Stimulated activated naive CD8-positive, alpha-beta T cell treated with anti-CD3 and anti-CD28 coated beads, Interleukin-15, Interleukin-2, amounts not matched to agents 100 U/mL and 50 U/mL, for 24 hours (primary cell): Measurements from ENCODE around the gene GNAT2.
"Not testable (repeated sequence)": the region's sequence is repeated elsewhere in the genome, so short reads cannot be mapped to it uniquely, and the experiment has no call there.

Experiments used
- ATAC-seq: fragments of 150-1000 bp; cut with Tn5 transposase; one replicate; pipeline ENCODE4 v1.10.0; 2021
- DNase-seq: peaks from one replicate; pipeline ENCODE4 v3.0.0; 2021

The GNAT2 gene

DNA sequence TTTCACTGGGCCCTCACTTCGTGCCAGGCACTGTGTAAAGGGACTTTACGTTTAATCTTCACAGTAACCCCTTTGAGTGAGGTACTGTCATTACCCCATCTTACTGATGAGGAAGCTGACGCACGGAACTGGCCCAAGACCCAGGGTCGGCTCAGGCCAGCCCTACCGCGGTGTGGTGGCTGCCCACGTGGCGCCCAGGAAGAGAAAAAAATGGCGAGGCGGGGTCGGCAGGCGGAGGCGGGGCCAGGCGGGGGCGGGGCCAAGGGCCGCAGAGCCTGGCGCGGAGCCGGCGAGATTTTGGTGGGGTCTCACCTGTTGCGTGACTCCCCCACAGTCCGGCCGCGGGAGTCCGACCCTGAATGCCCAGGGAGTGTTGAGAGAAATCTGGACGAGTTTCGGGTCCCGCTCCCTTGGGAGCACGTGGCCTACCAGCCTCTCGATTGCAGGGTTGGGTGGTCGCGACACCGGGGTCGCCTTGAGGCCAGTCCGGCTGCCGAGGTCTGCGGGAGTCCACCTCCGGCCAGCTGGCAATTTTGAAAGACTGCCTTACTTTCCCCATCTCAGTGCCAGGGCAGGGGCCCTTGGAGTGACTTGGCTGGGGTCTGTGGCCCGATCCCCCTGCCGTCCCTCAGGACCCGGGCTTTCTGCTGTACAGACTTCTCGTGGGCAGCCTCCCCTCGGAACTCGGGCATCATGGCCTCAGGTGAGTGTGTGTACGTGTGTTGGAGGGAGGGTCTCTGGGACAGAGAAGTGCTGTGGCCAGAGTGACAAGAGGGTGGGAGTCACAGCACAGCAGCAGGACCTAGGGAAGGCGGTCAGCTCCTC is at the start of gene GNAT2, which contains the start of gene AMPD2:
Gene GNAT2 (minus strand): TSS at position 41 of the 825 bp plus-strand sequence. CDS start 6,746 bp downstream, outside the sequence.
Gene AMPD2 (plus strand): TSS at position 262 of the 825 bp plus-strand sequence. CDS start 1,339 bp downstream, outside the sequence.
- ATAC-seq (peak; percentile 42), DNase-seq (peak; percentile 86)

DNA sequence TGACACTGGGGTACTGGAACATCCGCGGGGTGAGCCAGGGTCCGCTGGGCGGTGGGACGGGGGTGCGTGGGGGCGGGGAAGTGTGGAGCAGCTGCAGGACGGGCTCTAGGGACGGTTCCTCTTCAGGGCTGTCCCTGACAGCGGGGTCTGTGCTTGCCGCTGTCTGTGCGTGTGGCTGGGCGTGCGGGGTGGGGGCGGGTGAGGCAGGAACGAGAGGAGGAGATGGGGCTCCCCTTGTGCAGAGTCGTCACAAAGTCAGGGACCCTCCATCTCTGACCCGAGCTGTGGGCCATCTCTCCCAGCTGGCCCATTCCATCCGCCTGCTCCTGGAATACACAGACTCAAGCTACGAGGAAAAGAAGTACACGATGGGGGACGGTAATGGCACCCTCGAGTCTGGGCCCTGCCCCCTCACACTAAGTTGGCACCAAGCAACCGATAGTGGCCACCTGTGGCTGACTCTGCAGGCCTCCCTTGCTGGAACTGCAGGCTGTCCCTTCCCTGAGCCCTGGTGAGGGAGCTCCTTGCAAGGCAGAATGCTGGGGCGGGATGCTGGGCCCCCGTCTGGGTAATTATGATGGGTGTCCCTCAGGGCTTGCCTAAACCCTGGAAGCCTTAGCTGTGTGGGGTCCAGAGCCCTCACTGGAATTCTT is 48.8 kb upstream of the GNAT2 start:
- no peak for DNase-seq
- peak; percentile 38 for ATAC-seq

DNA sequence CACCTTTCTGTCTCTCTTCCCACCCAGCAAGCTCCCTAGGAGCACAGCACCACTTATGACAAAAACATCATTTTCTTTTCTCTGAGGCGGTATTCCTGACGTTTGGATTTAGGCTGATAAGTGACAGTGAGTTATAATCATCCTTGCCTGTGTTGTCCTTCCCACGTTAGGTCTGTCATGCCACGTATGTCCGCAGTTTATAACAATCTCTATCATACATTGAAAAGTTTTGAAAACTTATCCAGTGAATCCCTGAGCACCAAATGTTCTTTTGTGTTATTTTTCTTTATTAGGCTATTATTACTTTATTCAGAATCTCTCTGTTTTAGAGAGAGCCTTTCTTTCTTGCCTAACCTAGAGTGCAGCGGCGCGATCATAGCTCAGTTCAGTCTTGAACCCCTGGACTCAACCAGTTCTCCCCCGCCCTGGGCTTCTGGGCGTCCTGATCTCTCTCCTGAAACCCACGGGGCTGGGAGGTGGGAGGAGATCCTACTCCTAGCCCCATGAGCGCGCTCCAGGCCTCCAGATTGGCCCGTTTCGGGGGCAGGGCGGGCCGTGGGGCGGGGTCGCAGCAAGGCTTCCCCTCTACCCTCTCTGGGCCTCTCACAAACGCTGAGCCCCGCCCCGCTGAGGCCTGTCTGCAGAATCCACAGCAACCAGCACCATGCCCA is 48.2 kb upstream of the GNAT2 start, which contains the start of gene GSTM2:
Gene GSTM2 (plus strand): TSS at position 606 of the 671 bp plus-strand sequence. CDS start 59 bp downstream, at position 665.
- ATAC-seq, result peak; percentile 100

DNA sequence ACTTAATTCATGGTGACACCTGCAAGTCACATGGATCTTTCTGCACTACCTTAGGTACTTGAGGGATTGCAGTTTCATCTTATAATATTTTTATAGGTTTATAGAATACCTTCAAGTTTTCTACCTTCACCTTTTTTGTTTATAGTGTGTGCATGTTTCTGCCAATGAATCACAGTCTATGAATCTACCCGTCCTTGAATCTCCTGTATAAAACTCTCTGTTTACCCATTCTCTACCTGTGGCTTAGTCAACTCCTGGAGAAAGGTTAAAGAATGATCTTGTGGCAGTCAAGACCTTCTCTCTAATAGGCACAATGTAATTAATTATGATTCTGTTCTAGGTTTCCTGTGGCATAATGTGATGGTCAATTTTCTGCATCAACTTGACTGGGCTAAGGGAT is 45.3 kb upstream of the GNAT2 start:
- DNase-seq (no peak), ATAC-seq (no peak)

More for the DNA sequence above, 48.2 kb upstream of the GNAT2 start, which contains the start of gene GSTM2:
- DNase-seq, result peak; percentile 89

GRCh38 chr1:109661391-109661790 is 42.0 kb upstream of the GNAT2 start:
- no peak for DNase-seq
- ATAC-seq, result no peak

- not testable (repeated sequence) for ATAC-seq
Observed at GRCh38 chr1:109660691-109661026, 41.2 kb upstream of the GNAT2 start.

GRCh38 chr1:109659997-109660690 is 40.7 kb upstream of the GNAT2 start:
- ATAC-seq, result no peak
- no peak for DNase-seq

More at GRCh38 chr1:109660691-109661026, 41.2 kb upstream of the GNAT2 start:
- DNase-seq, result not testable (repeated sequence)

DNA sequence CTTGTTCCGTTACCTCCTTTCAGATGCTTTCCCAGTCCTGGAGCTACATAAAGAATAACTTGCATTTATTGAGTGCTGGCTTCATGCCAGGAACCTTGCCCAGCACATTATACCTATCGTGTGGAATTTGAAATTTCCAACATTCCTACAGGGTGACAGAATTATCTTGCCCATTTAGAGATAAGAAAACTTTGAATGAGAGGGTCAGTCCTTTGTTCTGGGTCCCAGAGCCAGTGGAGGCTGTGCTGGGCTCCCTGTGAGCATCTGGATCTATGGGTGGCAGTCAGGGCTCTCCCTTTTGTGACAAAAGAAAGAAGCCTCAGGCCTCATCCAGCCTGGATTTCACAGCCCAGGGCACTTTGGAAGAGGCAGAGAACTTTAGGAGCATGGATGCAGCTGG is 39.7 kb upstream of the GNAT2 start:
- ATAC-seq (no peak), DNase-seq (no peak)

- DNase-seq (no peak), ATAC-seq (no peak)
Observed at GRCh38 chr1:109658533-109659042, 39.2 kb upstream of the GNAT2 start.

DNA sequence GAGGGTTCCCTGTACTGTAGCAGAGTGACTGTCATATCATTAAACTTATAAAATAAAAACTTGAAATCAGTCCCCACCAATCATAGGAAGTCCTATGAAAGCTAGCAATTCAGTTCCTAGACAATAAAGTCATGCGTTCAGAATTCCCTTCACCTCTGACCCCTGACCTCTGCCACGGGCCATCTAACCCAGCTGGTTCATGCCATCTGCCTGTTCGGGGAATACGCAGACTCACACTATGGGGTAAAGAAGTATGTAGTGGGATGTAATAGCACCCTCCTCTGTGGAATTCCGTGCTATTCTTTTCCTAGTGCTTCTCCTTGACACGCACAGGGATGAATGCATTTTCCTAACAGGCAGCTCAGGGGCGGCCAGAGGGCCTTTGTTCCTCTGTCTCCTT is 38.6 kb upstream of the GNAT2 start:
- ATAC-seq, result no peak
- no peak for DNase-seq

DNA sequence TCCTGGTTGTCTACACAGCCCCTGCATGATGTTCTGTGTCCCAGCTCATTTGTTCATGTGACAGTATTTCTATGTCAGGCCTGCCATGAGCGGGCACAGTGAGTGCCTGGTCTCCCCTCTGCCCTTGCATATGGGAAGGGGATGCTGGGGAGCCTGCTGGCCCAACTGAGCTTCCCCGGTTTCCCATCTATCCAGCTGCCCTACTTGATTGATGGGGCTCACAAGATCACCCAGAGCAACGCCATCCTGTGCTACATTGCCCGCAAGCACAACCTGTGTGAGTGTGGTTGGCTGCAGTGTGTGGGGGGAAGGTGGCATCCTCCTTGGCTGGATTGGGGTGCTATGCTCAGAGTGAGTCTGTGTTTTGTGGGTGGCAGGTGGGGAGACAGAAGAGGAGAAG is 38.0 kb upstream of the GNAT2 start:
- DNase-seq (no peak), ATAC-seq (no peak)

- peak; percentile 81 for DNase-seq
- ATAC-seq, result peak; percentile 92
Observed at GRCh38 chr1:109655615-109656519, 36.5 kb upstream of the GNAT2 start, which contains the start of gene GSTM4. TSS of gene GSTM4 (plus strand) at chr1:109656099. CDS start at chr1:109656390, 291 bp downstream.

GRCh38 chr1:109654519-109654918 is 35.1 kb upstream of the GNAT2 start:
- ATAC-seq, result no peak
- DNase-seq, result no peak

DNA sequence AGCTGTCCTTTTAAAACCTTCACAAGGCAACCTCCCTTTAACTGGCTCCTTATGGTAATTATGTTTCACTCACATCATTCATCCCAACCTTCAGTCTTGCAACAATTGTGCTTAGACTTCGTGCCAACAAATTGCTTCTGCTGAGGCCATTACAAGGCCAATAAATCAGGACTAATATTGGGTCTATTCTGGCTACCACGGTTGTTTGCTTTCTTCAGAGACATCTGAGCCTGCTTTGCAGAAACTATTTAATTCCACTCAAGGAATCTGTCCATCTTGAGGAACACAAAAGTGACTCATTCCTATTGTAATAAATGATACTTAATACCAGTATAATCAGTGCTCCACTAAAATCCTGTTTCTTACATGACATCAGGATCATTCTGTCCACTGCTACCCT is 33.9 kb upstream of the GNAT2 start:
- ATAC-seq (no peak), DNase-seq (no peak)

DNA sequence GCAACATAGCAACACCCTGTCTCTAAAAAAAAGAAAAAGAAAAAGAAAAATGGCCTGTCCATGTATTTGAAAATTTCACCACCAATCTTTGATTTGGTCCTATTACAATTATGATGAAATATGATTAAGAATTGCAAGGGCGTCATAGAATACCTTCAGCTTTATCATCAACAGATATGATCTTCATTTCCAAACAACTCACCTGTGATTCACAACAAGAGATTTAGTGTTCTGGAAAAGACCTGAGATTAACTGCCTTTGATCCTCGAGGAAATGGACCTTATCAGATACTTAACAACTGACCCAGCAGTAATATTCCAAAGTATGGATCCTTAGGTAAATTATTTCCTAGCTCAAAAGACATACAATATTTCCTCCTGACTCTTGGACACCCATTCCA is 33.0 kb upstream of the GNAT2 start:
- ATAC-seq (no peak), DNase-seq (no peak)

GRCh38 chr1:109650609-109651008 is 31.2 kb upstream of the GNAT2 start:
- ATAC-seq (no peak), DNase-seq (no peak)

DNA sequence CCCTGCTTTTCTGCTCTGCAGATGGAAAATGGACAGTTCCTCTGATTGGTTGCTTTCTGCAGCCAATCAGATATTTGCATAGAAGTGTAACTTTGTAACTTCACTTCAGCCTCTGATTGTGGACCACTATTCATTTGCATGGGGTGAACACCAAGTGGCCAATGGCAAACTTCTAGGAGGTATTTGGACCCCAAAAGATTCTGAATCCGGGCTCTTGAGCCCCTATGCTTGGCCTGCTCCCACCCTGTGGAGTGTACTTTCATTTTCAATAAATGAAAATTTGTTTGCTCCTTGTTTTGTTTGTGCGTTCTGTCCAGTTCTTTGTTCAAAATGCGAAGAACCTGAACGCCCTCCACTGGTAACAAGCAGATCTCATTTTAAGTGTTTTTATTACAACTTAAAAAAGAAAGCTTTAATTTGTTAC is 30.1 kb upstream of the GNAT2 start:
- no peak for ATAC-seq
- DNase-seq, result no peak

- ATAC-seq (no peak), DNase-seq (no peak)
Observed at GRCh38 chr1:109644670-109645069, 25.3 kb upstream of the GNAT2 start.

DNA sequence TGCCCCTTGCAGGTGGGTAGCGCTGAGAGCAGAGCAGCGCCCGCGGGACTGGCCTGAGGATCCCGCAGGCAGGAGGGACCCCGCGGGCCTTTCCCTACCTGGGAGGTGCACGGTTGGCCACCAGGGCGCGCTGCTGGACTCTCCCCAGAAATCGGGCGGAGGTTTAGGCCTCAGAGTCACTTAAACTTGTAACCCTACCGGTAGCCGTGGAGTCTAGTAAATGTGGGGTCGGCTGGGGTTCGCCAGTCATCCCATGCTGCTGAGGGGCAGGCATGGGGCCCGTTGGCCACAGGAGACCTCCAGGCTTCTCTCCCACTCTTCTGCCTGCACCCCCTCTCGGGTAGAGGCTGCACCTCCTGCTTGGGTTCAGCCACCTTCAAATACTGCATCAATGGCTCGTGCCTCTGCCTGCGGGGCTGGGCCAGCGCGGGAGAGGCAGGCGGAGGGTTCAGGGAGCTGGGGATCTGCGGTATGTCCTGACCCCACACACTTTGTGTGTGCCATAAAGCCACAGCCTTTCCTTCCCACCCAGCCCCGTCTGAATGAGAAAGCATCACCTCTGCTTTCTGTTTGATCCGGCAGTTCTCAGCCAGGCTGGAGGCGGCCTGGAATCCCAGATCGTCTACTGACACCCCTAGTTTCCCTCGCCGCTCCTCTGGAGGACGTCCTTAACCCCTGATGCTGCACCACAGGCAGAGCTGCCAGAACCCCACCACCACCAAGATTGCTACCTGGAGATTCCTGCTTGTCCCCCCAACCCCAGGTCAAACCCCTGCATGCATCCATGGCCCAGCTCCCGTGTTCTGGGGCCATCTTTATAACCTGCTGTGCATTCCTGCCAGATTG is 24.2 kb upstream of the GNAT2 start:
- ATAC-seq, result peak; percentile 98
- peak; percentile 95 for DNase-seq

DNA sequence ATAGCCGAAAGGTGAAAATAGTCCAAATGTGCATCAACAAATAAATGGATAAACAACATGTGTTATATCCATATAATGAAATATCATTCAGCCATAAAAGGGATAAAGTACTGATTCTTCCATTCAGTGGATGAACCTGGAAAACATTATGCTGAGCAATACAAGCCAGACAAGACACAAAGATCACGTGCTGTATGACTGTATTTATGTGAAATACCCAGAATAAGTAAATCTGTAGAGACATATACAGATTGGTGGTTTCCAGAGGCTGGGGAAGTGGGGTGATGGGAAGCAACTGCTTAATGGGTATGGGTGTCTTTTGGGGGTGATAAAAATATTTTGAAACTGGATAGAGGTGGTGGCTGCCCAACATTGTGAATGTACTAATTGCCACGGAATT is 23.2 kb upstream of the GNAT2 start:
- ATAC-seq (no peak), DNase-seq (no peak)
